OCI-LY1 (cell line): Measurements from ENCODE around the gene GIT2.

ENCODE experiments used
- H2AFZ ChIP-seq: fragments of 200-600 bp; sonication (generic), shearing (Covaris generic); 2 replicates; pipeline ENCODE4 v1.6.0; 2014; ENCODE audit warnings: antibody characterized with exemption, mild to moderate bottlenecking, low read length
- H3F3A ChIP-seq: fragments of 200-600 bp; sonication (generic), shearing (Covaris generic); 2 replicates; pipeline ENCODE4 v1.6.0; 2014; ENCODE audit warnings: mild to moderate bottlenecking, antibody characterized with exemption, low read length, moderate library complexity; ENCODE audit not compliant: insufficient read depth
- H3K27ac ChIP-seq: fragments of 200-600 bp; sonication (generic); 2 replicates; pipeline ENCODE4 v1.5.1; 2014; ENCODE audit warnings: low read length, mixed run types, mild to moderate bottlenecking, low read depth; ENCODE audit not compliant: poor library complexity, severe bottlenecking
- H3K27me3 ChIP-seq: fragments of 200-600 bp; sonication (generic); 2 replicates; pipeline ENCODE4 v1.6.0; 2014; ENCODE audit warnings: antibody characterized with exemption, mild to moderate bottlenecking, low read length, moderate library complexity; ENCODE audit not compliant: insufficient read depth
- H3K36me3 ChIP-seq: fragments of 200-600 bp; sonication (generic); 2 replicates; pipeline ENCODE4 v1.6.1; 2014; ENCODE audit warnings: mild to moderate bottlenecking, antibody characterized with exemption, low read length, moderate library complexity, mixed read lengths; ENCODE audit not compliant: insufficient read depth
- H3K4me1 ChIP-seq: fragments of 200-600 bp; sonication (generic); 2 replicates; pipeline ENCODE4 v1.5.1; 2014; ENCODE audit warnings: mild to moderate bottlenecking, low read length, moderate library complexity; ENCODE audit not compliant: insufficient read depth, severe bottlenecking
- H3K4me2 ChIP-seq: fragments of 200-600 bp; sonication (generic), shearing (Covaris generic); 2 replicates; pipeline ENCODE4 v1.6.1; 2014; ENCODE audit warnings: low read length
- H3K4me3 ChIP-seq: fragments of 200-600 bp; sonication (generic); 2 replicates; pipeline ENCODE4 v1.5.1; 2014; ENCODE audit warnings: low read length, low read depth, mild to moderate bottlenecking, mixed read lengths; ENCODE audit not compliant: poor library complexity, severe bottlenecking
- H3K79me2 ChIP-seq: fragments of 200-600 bp; shearing (Covaris generic); 2 replicates; pipeline ENCODE4 v1.6.1; 2016; ENCODE audit warnings: mixed run types, low read length, mixed read lengths; ENCODE audit not compliant: insufficient read depth
- H3K9ac ChIP-seq: fragments of 200-600 bp; sonication (generic), shearing (Covaris generic); 2 replicates; pipeline ENCODE4 v1.6.1; 2014; ENCODE audit warnings: mild to moderate bottlenecking, low read length, mixed read lengths
- H3K9me2 ChIP-seq: fragments of 200-600 bp; sonication (generic), shearing (Covaris generic); 2 replicates; pipeline ENCODE4 v1.6.1; 2014; ENCODE audit warnings: low read depth, mild to moderate bottlenecking, low read length, mixed read lengths
- H3K9me3 ChIP-seq: fragments of 200-600 bp; shearing (Covaris generic); 2 replicates; pipeline ENCODE4 v1.6.1; 2014; ENCODE audit warnings: low read length, mixed read lengths
- H4K20me1 ChIP-seq: fragments of 200-600 bp; sonication (generic), shearing (Covaris generic); 2 replicates; pipeline ENCODE4 v1.6.0; 2016; ENCODE audit warnings: mild to moderate bottlenecking, low read length; ENCODE audit not compliant: insufficient read depth
- EZH2 ChIP-seq: fragments of 200-600 bp; sonication (generic), shearing (Covaris generic); IDR thresholded peaks from 2 replicates; pipeline ENCODE4 v1.8.0; 2017; ENCODE audit warnings: borderline replicate concordance, mixed run types, mild to moderate bottlenecking, antibody characterized with exemption, low read length, moderate library complexity, mixed read lengths
- TF ChIP-seq, protein P1 (sequence below): fragments of 200-600 bp; sonication (generic), shearing (Covaris generic); IDR thresholded peaks from 2 replicates; pipeline ENCODE4 v1.5.1; 2017; ENCODE audit warnings: mild to moderate bottlenecking, antibody characterized with exemption, low read length, moderate library complexity, mixed read lengths

Gene GIT2

GRCh38 chr12:110024051-110024450, 27.9 kb upstream of the GIT2 start:
- H3K9me3 ChIP-seq: no peaks in the 10 kb centered on the region
- H3K9me2 ChIP-seq: no peaks in the 10 kb centered on the region
- TF ChIP-seq EZH2: no peak
- TF ChIP-seq, protein P1, sequence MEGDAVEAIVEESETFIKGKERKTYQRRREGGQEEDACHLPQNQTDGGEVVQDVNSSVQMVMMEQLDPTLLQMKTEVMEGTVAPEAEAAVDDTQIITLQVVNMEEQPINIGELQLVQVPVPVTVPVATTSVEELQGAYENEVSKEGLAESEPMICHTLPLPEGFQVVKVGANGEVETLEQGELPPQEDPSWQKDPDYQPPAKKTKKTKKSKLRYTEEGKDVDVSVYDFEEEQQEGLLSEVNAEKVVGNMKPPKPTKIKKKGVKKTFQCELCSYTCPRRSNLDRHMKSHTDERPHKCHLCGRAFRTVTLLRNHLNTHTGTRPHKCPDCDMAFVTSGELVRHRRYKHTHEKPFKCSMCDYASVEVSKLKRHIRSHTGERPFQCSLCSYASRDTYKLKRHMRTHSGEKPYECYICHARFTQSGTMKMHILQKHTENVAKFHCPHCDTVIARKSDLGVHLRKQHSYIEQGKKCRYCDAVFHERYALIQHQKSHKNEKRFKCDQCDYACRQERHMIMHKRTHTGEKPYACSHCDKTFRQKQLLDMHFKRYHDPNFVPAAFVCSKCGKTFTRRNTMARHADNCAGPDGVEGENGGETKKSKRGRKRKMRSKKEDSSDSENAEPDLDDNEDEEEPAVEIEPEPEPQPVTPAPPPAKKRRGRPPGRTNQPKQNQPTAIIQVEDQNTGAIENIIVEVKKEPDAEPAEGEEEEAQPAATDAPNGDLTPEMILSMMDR: no peak
- H3K27ac ChIP-seq: no peak overlapping the region
- no peak overlapping the region for H3K4me3 ChIP-seq
- no peaks in the 10 kb centered on the region for H3K27me3 ChIP-seq
- H3F3A ChIP-seq: no peaks in the 10 kb centered on the region
- no peaks in the 10 kb centered on the region for H3K79me2 ChIP-seq
- H3K4me2 ChIP-seq: no peak overlapping the region
- H4K20me1 ChIP-seq: no peaks in the 10 kb centered on the region
- no peak overlapping the region for H2AFZ ChIP-seq
- peaks cover 74% of the 10 kb centered on the region for H3K36me3 ChIP-seq
- H3K9ac ChIP-seq: no peak overlapping the region
- H3K4me1 ChIP-seq: no peaks in the 10 kb centered on the region

DNA sequence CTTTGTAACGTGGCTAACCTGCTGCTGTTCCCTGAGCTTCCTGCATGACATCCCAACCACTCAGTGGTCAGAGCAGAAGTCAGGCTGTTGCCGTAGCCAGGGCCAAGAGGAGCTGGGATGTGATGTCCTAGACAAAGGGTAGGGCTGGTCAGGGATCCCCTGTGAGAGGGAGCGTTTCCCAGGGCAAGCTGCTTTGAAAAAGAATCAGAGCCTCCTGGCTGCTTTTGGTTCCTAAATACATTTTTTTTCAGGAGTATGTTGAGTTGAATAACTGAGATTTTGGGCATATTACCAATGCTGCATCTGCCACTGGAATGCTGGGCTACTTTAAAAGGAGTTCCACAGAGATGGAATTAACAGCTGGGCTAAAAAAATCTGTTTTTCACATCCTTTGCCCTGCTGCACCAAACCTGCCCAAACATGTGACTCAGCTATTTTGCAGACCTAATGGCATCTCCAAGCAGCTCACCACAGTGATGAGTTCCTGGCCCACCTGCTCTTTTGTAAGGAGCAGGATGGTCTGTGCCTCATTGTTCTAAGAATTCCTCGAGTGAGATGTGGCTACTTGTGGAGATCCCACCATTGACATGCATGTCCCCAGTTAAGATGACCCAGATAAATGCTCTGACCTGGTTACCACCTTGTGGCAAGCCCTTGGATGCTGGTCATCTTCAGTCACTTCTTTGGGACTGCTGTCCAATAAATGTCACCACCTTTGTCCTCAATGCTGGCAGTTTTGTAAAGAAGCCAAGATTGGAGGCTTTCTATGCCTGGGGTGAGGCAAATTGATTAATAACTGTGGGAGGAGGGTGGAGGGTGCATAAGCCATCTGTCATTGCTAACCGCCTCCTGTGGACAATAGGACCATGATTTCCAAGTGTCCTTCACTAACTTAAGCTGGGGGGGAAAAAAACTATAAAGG, 27.2 kb upstream of the GIT2 start:
- no peak overlapping the region for H3K4me3 ChIP-seq
- H3K27ac ChIP-seq: no peak overlapping the region
- H3K79me2 ChIP-seq: no peaks in the 10 kb centered on the region
- no peaks in the 10 kb centered on the region for H3K4me1 ChIP-seq
- peaks cover 79% of the 10 kb centered on the region for H3K36me3 ChIP-seq
- H3K9me3 ChIP-seq: no peaks in the 10 kb centered on the region
- H3K27me3 ChIP-seq: no peaks in the 10 kb centered on the region
- no peaks in the 10 kb centered on the region for H4K20me1 ChIP-seq
- no peak overlapping the region for H2AFZ ChIP-seq
- no peak overlapping the region for H3K4me2 ChIP-seq
- no peaks in the 10 kb centered on the region for H3K9me2 ChIP-seq
- no peak overlapping the region for H3K9ac ChIP-seq
- TF ChIP-seq EZH2: no peak
- TF ChIP-seq, protein P1: no peak
- H3F3A ChIP-seq: no peaks in the 10 kb centered on the region

DNA sequence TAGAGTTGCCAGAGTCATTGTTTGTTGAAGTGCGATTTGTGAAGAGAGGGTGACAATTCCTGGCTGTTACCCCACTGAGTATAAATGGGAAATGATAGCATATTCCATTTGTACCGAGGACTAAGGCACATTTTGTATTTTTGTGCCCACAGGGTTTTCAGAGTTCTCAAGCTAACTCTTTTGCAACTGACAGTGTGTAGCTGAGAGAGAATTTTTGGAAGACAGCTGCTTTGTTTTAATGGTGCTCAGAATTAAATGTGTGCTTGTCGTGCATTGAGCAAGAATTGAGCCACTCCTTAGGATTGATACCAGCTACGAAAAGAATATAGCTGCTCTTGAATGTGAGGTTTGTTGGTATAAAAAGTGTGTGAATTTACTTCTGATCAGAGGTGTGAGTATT, 24.8 kb upstream of the GIT2 start:
- H3K9ac ChIP-seq: no peak overlapping the region
- H3K9me3 ChIP-seq: no peaks in the 10 kb centered on the region
- H3F3A ChIP-seq: no peaks in the 10 kb centered on the region
- H3K79me2 ChIP-seq: no peaks in the 10 kb centered on the region
- no peaks in the 10 kb centered on the region for H3K9me2 ChIP-seq
- H4K20me1 ChIP-seq: no peaks in the 10 kb centered on the region
- H3K4me2 ChIP-seq: no peak overlapping the region
- H3K4me3 ChIP-seq: no peak overlapping the region
- no peaks in the 10 kb centered on the region for H3K4me1 ChIP-seq
- TF ChIP-seq, protein P1: no peak
- TF ChIP-seq EZH2: no peak
- no peaks in the 10 kb centered on the region for H3K27me3 ChIP-seq
- H3K27ac ChIP-seq: no peak overlapping the region
- no peak overlapping the region for H2AFZ ChIP-seq
- H3K36me3 ChIP-seq: peaks cover 82% of the 10 kb centered on the region
